ENCODE data around the gene FBN1. TPM values are rescaled to one million over a fixed set of nuclear protein-coding genes. Genes with fewer than 3 reads are reported as not detected.

The FBN1 gene
- total and polyA plus RNA-seq, 2 experiments from 2014 or later = 1.9 to 3.8 TPM

- DNase-seq (ENCODE audit: low spot score) (no peak), ATAC-seq (no peak)
- no peaks in the 10 kb centered on the region for H4K20me1 ChIP-seq (replicated peaks; ENCODE audit: insufficient read depth)
- TF ChIP-seq JUNB (IDR thresholded peaks at IDR 0.05; ENCODE audit: unreplicated experiment) (no peak), ETS1 (IDR thresholded peaks at IDR 0.05) (no peak), ZNF114 (CRISPR knock-in tag; IDR thresholded peaks at IDR 0.05) (no peak), REST (IDR thresholded peaks at IDR 0.05; ENCODE audit: unreplicated experiment) (no peak), POLR2AphosphoS5 (IDR thresholded peaks at IDR 0.05; ENCODE audit: low read depth) (no peak), EZH2phosphoT487 (IDR thresholded peaks at IDR 0.05; ENCODE audit: unreplicated experiment) (no peak), ZNF331 (CRISPR knock-in tag; IDR thresholded peaks at IDR 0.05; ENCODE audit: low read depth) (no peak), STAT1 (IDR thresholded peaks at IDR 0.05; ENCODE audit: unreplicated experiment) (no peak), EZH2 (IDR thresholded peaks at IDR 0.05; ENCODE audit: low read depth, unreplicated experiment) (no peak), NANOG (IDR thresholded peaks at IDR 0.05; ENCODE audit: borderline replicate concordance) (no peak), ZNF462 (CRISPR knock-in tag; IDR thresholded peaks at IDR 0.05) (no peak), CTCF (conservative IDR thresholded peaks at IDR 0.05; ENCODE audit: low read depth in 2 of 2) (no peak), CREB1 (CRISPR knock-in tag; IDR thresholded peaks at IDR 0.05; ENCODE audit: low read depth) (no peak)
- no peaks in the 10 kb centered on the region for H3K36me3 ChIP-seq (ENCODE audit: insufficient read depth)
- no peak overlapping the region for H3K27ac Mint-ChIP-seq
- H3K4me1 Mint-ChIP-seq = peaks cover 7% of the 10 kb centered on the region; the same call in 2 of the 3 replicates
- no peaks in the 10 kb centered on the region for H3K9me3 Mint-ChIP-seq
- H3K4me3 Mint-ChIP-seq = no peak overlapping the region
- no peaks in the 10 kb centered on the region for H3K79me2 ChIP-seq (replicated peaks; ENCODE audit: insufficient read depth)
- no peak overlapping the region for H3K4me3 ChIP-seq
- H3K4me1 ChIP-seq (ENCODE audit: insufficient read depth) = no peaks in the 10 kb centered on the region
- H3K27ac ChIP-seq (ENCODE audit: low read depth) = no peak overlapping the region
- H3K4me2 ChIP-seq = no peak overlapping the region
- H3K36me3 Mint-ChIP-seq (ENCODE audit: low read depth) = no peaks in the 10 kb centered on the region
- no peaks in the 10 kb centered on the region for H3K27me3 Mint-ChIP-seq (ENCODE audit: insufficient read depth, low read depth, poor library complexity)
- no peaks in the 10 kb centered on the region for H3K9me2 ChIP-seq (ENCODE audit: insufficient read depth)
- no peaks in the 10 kb centered on the region for H3F3A ChIP-seq (replicated peaks; ENCODE audit: low read depth)
- no peaks in the 10 kb centered on the region for H3K27me3 ChIP-seq (ENCODE audit: insufficient read depth)
- no peak overlapping the region for H2AFZ ChIP-seq
Observed at GRCh38 chr15:48564690-48565089, 80.8 kb downstream of the FBN1 start.
